HG03064 (cell line): ENCODE measurements around the gene ITSN2.

Experiments used
- ATAC-seq: cut with Tn5 transposase; IDR thresholded peaks from one replicate; pipeline ENCODE4 v1.9.1; 2021; ENCODE audit warnings: low read depth; ENCODE audit not compliant: unreplicated experiment

Gene ITSN2

DNA sequence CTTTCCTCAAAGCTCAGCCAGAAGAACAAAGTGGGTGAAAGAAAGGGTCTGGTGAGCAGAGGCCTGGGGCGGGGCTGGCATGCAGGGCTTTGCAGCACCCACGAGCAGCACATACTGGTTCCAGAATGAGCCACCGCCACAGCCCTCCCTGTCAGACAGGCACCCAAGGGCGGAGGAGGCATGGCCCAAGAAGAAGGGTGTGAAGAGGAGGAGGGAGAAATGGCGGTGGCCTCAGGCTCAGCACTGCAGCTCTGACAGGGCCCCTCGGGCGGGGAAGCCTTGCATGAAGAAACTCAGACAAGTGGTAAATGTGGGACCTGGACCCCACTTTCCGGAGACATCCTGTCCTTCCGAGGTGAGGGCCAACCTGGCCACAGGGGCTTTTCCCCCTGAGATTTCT lies 169.8 kb downstream of the ITSN2 start:
- ATAC-seq = no peak

DNA sequence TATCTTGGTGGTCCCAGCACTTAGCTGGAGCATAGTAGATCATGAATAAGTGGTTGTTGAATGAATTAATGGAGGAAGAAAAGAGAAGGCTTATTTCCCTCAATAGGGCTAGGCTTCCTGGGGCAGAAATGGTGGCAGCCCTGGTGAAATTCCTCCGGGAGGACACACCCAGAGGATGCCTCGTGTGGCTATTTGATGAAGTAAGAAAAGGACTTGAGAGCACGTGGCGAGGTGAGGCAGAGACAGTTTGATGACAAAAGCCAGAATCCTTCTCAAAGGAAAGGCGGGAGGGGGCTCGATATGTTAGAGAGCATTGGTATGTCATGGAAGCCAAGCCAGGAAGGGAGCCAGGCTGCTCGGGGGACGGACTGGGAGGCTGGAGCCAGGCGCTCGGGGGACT lies 170.8 kb downstream of the ITSN2 start:
- ATAC-seq = no peak

DNA sequence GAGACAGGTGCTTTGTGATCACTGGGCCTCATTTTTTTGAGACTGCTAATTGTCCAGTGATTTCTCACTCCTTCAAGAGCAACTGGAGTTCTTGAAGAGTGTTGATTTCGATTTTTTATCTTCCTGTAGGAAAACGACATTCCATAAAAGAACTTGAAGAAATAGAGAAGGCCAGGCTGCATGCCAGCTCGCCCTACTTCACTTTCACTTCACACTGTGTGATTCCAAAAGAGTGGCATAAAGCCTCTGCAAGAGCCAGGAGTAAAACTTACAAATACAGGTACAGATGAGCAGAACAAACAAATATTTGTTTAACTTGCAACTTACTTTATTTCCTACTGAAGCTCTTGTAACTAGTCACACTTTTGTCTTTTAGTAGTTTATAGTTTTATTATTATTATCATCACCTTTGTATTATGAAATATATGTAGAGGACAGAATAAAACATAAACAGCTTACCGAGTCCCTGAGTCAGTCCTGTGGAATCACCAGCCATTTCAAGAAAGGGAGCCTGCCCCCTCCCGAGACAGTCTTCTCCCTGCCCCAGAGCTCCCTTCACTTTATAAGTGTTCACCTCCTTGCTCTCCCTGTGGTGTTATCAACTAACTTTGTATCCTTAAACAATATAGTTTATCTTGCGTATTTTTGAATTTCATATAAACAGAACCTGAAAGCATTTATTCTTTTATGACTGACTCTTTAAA lies 176.8 kb downstream of the ITSN2 start:
- ATAC-seq = no peak

DNA sequence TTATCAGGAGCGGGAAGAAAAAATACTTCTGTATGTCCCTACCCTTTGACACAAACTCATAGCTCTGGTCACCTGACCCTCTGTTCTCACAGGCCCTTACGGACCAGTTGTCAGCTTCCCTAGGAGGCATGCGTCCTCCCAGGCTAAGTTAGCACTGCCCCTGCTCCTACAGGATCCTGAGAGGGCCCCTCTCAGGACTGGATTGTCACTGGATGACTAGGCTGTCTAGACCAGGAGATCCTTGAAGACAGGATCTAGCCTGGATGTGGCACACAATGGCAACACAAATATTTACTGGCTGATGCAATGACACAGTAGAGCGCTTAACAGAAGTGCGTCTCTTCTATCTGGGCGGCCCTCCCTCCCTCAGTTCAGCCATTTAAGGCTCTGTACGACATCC lies 177.8 kb downstream of the ITSN2 start:
- no peak for ATAC-seq

DNA sequence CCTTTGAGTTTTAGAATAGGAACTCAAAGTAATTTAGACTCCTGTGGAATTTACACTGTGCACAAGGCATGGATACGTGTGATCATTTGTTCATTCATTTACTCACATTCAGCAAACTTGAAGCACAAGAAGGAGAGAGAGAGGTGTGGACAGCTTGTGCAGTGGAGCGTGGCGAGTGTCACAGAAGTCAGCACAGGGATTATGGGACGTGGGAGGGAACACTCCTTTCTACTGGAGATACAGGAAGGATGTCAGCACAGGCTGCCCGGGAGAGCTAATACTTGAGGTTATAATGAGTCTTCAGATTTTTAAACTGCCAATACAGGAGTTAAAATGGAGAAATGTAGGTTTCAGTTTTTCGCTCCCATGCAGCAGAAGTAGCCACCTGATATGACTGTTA lies 178.5 kb downstream of the ITSN2 start:
- ATAC-seq = no peak

DNA sequence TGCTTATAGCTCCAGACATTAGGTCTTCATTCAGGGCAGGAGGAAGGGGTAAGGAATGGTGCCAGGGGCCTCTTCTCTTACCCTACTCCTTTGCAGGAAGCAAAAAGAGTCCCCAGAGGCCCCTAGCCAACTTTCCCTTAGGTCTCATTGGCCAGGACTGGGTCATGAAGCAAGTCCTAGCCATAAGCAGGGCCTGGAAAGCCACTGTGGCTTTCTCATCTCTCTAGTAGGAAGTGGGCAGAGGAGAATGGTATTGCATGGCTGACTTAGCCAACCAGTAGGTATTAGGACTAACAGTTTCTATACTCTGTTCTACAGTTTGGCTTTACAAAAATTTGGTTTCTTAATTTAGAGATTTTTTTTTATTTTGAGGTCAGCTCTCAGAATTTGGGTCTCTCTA lies 180.7 kb downstream of the ITSN2 start:
- no peak for ATAC-seq

DNA sequence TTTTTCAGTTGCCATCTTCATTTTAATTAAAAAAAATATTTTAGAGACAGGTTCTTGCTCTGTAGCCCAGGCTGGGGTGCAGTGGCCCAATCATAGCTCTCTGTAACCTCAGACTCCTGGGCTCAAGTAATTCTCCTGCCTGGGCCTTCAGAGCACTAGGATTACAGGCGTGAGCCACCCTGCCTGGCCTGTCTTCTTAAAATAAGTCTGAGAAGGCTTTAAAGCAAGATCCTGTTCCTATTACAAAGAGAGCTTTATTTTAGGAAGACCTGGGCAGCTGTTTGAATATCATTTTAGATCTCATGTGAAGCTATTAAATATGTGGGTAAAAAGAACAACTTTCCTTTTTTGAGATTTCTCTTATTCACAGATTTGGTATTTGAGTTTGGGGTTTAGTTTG lies 184.0 kb downstream of the ITSN2 start:
- no peak for ATAC-seq

DNA sequence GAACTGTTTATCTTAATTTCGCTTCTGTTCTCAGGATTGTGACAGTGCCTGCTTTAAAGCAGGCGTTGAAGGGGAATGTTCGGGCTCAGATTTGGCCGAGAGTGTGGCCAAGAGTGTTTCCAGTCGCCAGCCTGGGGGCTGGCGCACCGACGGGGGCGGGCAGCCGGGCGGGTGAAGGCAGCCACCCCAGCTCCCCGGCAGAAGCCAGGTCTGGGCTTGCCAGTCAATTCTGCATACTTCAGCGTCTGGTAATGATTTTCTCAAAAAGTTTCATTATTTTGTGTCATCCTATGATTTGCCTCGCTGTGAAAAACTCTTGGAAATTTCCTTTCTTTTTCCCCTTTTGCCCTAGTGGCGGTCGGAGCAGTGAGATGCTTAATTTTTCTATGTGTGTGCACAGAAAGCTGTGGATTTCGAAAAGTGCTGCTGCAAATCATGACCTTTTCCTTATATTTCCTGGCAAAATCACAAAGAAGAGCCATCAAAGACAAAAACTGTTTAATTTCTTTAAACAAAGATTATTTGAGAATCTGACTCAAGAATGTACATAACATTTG lies 184.6 kb downstream of the ITSN2 start:
- ATAC-seq = no peak

DNA sequence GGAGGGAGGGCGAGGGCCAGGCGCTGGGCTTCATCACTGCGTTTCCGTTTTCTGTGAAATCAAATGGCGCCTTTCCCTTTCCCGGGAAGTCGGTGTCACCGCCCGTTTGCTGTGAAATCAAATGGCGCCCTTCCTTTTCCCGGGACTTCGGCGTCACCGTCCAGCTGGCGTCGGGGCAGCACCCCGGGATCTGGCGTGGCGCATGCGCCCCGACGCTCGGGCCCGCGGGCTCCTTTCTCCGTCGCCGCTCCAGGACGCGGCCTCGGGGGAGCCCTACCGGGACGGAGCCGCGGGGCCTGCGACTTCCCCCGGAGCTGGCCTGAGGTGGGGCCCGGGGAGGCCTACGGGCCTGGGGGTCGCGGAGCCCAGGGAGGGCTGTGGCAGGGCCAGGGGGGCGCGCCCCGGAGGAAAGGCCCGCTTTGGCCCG lies 185.5 kb downstream of the ITSN2 start, which contains the start of gene FAM228A:
TSS of gene FAM228A (plus strand) at position 203 of the 427 bp plus-strand sequence. CDS start 428 bp downstream, outside the sequence.
- no peak for ATAC-seq

DNA sequence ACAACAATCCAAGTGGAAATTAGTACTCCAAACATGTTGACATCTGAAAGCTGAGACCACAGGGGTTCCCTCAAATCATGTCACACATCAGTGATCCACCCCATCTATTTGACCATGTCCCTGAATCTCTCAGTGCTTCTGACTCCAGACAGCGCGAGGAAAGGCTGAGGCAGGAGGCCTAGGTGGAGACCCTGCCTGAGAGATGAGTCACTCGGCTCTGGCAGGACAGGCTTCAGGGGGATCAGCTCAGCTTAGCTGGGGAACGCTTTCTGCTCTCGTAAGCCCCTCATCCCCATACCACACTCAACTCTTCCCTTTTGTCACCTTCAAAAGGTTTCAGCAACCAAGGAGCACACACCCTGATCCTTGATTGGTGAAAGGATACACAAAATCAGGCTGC lies 191.3 kb downstream of the ITSN2 start:
- ATAC-seq = no peak

DNA sequence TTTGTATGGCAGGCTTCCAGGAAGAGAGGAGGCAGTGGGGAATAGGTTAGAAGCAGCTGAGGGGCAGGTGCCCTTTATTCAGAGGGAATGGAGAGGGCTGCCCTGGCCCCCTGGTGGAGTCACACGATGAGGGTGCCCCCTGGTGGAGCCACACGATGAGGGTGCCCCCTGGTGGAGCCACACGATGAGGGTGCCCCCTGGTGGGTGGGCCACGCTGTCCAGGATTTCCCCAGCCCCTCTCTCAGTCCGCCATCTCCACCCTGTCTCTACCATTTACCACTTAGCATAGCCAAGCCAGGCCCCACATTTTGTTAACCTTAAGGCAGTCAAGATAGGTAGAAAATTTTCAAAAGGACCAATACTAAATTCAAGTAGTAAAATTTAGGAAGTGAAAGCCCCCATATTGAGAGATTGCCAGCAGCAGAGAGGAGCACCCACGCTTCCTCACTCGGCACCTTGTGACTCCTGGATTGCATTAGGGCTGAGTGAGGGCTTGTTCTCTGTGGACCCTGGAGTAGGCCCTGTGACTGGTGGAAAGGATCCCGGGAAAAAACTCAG lies 195.8 kb downstream of the ITSN2 start:
- ATAC-seq = no peak

DNA sequence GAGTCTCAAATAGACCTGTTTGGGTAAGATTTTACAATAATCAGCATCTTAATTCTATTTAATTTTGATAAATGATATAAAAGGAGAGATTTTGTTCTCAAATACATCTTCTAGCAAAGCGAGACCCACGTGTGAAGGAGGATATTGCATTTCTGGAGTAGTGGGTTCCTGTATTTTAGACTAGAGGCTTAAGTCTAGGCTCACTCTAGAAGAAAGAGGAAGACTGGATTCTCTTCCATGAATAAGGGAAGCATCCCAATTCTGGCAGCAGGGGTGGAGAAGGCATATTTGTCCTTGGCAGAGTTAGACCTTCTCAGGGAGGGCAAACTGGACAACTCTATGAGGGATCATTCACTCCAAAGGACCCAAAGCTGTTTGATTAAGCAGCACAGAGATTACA lies 196.7 kb downstream of the ITSN2 start:
- no peak for ATAC-seq

DNA sequence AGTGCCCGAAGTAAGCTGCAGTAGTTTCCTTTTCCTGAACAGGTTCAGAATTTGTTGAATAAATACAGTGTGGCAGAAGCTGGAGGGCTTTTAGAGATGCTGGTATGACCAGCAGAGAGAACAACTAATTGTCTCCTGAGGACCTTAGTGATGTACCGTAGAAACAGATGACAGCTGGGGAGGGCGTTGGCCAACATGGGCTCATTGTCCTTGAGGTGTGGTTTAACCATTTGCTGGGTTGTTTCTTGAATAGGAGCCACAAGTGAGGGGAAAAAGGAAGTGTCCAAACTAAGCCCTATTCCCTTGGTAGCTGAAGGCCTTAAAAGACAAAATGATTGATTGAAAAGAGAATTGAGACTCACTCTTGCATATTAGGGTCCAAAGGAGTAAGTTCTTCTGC lies 197.2 kb downstream of the ITSN2 start:
- ATAC-seq = no peak

DNA sequence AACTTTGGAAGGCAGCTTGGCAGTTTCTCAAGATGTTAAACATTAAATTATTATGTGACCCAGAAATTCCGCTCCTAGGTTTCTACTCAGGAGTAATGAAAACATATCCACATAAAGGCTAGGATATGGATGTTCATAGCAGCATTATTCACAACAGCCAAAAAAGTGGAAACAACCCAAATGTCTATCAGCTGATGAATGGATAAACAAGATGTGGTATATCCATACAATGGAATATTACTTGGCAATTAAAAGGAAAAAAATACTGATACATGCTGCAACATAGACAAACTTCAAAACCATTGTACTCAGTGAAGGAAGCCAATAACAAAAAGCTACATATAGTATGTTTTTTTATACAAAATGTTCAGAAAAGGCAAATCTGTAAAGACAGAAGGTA lies 197.8 kb downstream of the ITSN2 start:
- no peak for ATAC-seq

DNA sequence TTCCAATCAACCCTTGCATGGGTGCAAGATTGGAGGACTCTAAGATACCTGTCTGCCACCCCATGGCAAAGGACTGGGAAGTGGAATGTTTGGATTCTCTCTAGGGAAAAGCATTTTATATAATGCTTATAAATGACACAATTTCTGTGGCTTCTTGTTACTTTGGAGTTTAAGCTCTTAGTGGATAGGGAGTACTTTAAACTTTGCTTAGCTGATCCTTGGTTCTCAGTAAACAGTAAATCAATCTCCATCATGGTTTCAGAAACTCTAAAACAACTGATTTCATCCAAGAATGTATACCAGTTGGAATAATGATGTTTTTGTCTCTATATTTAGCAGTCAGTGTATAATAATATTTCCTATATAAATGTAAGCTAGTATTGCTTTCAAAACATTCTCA lies 199.6 kb downstream of the ITSN2 start:
- ATAC-seq = no peak

DNA sequence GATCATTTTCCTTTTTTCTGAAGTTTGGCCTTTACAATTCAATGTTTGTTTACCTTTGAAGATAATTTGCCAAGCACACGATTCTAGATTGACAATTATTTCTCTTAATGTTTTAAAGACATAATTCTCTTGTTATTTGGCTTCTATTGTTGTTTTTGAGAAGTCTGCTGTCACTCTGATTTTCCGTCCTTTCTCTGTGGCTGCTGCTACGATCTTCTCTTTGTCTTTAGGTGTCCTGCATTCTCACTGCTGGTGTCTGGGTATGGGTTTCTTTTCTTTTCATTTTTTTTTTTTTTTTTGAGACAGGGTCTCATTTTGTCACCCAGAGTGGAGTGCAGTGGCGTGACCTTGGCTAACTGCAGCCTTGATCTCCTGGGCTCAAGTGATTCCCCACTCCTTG lies 200.6 kb downstream of the ITSN2 start:
- ATAC-seq = no peak

DNA sequence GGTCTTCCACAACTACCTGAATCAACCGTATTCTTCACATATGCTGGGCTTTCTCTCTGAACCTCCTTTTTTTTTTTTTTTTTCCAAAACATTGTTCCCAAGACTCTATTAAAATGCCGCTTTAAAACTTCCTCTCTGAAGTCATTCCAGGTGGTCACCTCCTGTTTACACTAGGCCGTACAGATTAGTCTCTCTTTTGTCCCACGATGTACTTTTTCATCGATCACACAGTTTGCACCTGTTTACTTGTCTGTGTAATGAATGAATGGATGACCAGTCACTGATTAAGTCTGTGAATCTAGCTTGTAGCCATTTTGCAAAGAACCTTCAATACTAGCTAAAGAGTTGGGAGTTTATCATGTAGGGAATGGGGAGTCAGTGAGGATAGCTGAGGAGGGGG lies 202.2 kb downstream of the ITSN2 start:
- no peak for ATAC-seq

DNA sequence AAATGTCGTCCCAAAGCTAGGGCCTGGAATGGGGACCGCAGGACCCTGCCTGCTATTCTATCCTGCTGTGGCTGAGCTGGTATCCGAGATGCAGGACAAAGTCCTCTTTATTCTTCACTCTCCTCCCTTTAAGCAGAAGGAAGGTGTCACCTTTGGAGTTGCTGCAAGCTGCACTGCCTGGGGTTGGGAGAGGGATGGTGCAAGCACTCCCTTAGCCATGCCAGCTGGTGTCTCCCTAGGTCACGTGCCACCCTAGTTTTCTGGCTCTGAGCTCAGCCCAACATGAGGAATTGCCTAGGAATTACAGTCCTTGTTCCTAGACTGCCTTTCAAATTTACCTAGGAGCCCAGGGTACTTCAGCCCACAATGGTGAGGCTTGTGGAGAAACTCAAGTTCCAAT lies 206.9 kb downstream of the ITSN2 start:
- ATAC-seq = no peak
